HG03066 (cell line): ENCODE data around the gene CDH11.
A peak's percentile ranks its signal among the peaks of the same experiment; 100 is the strongest.

Source experiments
- ATAC-seq: cut with Tn5 transposase; IDR thresholded peaks from one replicate; pipeline ENCODE4 v1.9.1; 2021; ENCODE audit warnings: low read depth; ENCODE audit not compliant: unreplicated experiment

CDH11 gene

DNA sequence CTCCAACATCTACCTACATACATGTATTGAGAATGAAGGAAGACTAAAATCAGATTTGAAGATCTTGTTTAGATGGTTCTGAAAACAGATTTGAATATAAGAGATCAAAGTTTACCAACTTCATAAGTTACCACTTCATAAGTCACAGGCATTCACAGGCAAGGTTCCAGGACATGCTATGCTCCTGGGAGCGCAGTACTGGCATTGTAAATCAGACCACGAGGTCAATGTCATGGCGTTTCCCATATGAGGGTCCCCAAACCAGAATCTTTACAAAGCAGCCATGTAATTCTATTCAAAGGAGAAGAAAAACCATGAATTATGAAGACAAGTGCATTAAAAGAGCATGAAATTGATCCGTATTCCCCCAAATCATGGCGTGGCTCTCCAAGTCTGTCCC lies 3.0 kb downstream of the CDH11 start:
- no peak for ATAC-seq

DNA sequence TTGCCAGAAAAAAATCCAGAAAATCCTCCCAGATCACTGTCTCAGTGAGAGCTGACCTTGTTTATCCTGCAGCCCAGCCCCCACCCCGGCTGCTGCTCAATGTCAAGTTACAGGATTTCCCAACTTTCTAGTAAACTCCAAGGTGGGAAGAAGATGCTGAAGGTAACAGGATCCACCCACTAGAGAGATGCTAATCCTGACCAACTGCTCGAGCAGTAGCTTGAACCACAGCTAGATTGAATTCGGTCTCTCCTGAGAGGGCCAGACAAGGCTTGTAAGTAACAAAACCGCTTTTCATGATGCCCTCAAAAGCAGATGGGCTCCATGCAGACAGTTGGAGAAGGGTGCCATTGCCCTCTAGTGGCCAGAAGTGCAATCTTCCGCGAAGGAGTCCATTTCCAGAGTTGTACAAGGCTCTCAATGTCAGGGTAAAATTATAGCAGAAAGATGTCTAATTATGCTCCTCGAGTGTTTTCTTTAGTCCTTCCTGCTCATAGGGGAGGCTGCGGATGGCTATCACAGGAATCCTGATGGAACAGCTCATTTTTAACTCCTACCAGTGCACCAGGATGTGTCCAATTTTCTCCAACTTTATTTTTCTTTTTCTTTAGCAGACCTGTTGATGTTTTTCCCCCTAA lies 3.9 kb downstream of the CDH11 start:
- ATAC-seq, result peak; percentile 76

DNA sequence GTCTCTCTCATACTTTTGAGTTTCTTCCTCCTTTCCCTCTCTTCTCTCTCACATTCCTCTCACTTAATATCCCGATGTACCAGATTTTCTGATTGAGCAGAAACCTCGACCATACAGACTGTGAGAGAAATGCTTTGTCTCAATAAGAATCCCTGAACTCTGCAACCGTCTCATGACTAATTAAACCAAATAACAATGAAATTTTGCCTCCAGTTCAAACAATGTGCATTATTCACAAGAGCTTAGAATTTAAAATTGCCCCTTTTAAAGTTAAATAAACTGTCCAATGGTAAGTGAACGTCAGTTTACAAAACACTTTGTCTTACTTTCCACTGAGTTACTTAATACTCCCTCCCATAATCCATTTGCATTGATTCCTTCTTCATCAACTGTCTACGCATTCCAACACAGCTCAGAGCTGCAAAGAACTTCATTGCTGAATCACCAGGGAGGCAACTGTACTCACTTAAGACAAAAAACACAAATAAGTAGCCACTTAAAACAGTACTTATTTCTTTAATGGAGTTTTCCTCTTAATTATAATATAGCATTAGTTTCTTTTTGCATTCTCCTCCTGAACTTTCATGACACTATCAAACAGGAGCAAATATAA lies 4.9 kb downstream of the CDH11 start:
- ATAC-seq, result no peak

DNA sequence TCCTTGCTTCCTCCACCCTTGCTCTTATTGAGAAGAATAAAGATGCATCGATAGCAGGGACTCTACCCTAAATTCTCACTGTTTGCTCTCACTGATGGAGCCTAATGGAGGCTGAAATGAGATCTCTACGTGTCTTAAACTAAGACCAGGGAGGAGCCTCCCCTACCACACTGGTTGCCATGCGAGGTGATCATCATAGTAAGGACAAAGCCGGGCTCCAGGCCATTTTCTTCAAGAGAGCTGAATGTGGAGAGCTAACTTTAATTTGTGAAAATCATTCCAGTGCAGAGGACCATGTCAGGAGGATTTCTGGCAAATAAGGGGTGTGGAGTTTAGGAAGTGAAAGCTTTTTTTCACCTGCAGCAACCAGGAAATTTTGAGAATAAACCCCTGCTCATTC lies 5.6 kb downstream of the CDH11 start:
- no peak for ATAC-seq

DNA sequence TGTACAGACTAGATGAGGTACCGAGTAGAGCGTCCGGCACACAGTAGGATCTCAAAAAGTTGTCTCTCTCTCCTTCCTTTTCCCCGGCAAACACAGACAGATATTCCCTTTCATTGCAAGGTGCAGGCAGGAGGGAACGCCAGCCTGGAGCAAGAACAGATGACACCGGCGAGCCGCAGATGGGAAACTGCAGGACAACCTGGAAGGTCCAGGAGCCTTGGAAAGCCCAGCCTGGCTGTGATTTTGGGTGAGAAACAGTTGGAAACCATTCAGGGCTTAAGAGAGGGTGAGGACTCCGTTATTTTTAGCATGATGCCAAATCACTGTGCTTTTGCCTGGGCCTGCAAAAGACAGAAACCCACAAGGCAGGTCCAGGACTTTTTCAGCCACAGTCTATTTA lies 7.3 kb downstream of the CDH11 start:
- no peak for ATAC-seq

DNA sequence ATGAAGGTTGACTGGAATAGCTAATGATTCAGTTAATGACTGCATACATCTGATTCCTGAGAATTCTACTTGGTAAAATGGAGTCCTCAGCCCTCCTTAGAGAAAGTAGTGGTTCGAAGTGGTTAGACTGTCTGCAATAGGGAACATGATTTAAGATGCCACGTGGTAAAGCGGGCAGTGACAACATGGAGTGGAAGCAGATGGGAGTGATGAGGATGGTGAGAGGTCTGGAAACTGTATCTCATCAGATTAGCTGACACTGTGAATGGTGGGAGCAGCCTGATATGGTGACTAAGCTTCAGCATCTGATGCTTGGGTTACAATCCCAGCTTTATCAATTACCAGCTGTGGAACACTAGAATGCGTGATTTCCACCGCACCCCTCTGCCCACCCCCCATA lies 8.4 kb downstream of the CDH11 start:
- no peak for ATAC-seq

DNA sequence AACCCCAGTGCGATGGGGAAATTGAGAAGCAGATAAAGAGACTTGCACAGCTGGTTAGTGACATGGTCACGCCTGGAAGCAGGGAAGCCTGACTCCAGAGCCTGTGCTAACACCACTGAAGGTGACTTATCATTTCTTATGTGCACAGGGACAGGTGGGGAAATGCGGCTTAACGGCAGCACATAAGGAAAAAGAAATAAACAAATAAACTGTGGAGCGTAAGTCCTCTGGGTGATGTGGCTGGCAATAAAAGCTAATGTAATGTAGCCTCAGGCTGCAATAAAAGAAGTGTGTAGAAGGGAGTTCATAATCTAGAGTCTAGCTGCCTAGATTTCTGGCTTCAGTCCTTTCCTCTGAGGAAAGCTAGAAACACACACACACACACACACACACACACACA lies 10.6 kb downstream of the CDH11 start:
- ATAC-seq, result no peak

DNA sequence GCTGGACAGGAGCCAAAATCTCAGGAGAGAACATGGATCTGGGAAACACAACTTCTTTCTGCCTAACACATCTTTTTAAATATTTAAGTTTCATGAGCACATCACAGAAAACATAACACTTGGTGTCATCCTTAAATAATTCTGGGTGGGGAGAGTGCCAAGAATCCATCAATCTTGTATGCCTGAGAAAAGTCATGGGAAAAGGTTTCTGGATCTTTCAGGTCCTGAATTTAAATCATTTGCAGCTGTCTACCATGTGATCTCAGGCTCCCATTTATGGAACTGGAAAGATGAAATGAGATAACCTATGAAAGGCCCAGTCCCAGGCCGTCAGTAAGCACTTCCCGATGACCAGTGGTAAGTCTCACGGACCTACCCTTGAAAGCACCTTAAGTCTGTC lies 15.1 kb downstream of the CDH11 start:
- ATAC-seq, result no peak

DNA sequence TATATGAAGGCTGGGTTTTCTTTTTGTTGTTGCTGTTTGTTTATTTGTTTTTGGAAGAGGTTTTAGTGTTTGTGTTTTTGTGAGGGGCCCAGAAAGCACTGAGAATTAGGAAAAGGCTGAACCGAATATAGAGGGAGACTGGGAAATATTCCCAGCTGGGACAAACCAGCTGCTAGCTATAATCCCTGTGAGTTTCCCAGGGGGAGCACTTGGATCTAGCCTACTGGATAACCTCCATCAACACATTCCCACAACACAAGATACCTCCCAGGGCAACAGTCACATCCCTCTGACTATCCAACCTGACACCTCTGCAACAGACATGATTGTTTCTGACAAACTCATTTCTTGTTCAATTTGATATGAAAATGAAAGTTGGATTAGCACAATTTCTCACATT lies 16.7 kb downstream of the CDH11 start:
- no peak for ATAC-seq

DNA sequence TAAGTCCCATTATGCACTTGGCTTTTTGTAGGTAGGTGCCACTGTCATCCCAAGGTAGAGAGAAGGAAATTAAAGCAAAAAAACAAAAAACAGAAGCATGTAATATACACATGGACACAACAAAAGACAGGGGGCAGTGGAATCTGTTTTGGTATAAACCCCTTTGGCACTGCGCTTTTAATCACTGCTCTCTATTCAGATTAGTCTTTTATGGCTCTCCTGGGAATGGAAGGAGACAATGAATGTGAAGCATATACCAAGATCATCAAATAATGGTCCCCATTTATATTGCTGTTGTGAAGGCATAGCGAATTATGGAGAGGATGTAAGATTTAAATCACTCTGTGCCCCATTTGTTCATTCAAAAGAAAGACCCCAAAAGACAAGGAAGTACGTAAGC lies 17.4 kb downstream of the CDH11 start:
- ATAC-seq, result no peak

DNA sequence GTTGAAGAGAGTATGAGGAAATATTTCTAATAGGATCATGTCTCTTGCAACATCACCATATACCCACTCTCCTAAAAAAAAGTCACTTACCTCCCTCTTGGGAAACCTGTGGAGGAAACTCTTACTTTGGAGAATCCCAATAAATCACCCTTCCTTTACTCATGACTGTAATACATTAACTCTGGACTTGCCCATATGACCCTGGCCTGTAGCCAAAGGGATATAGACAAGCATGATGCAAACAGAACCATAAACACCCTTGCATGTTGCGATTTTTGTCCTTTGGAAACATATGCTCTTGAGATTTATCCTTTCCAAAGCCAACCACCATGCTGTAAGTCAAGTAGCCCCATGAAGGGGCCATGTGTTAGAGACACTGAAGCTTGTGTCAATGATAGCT lies 19.5 kb downstream of the CDH11 start:
- no peak for ATAC-seq

DNA sequence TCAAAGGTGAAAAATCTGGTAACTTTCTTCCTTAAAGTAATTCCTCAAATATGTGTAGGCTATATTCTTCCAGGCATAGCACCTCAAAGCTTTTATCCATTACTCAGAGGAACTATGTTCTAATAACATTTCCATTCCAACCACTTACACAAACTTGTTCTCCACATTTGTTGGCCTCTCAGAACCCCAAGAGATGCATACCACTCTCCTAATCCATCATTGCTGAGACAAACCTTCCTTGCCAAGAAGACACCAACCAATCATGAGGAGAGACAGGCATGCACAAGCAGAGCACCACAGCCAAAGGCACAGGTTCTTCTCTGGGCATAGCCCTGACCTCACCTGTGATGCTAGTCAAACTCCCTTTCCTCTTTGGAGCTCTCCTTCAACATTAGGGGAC lies 20.9 kb downstream of the CDH11 start:
- ATAC-seq, result no peak

DNA sequence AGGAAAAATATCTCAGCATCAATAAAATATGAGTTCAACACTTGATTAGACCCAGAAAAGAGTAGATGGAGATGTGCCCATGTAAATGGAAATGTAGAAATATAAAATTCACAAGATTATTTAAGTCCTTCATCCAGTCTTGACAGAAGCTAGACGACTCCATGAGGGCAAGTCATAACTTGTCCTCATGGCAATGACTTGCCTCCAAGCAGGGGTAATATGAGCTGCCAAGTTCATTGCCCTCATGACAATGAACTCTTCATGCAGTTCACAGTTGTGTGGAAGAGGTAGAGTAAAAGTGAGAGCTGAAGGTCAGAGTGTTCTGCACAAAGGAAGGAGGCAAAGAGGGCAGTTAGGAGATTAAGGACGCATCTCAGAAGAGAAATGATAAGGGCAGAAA lies 22.3 kb downstream of the CDH11 start:
- ATAC-seq, result no peak

DNA sequence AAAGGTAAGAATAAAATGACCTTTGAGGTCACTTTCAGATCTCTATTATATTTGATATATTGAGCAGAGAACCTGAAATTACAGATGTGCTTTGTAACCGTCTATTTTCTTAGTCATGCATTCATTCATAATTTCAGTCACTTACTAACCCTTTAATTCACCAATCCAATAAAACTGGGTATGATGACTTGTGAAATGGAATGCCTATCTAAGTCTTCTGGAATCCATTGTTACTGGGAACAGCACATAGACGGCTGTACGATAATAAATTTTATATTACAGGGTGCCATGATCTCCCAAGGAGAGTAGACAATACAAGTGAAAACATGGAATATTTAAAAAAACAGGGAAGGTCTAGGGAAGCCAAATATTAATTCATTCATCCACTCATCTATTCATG lies 22.9 kb downstream of the CDH11 start:
- no peak for ATAC-seq

DNA sequence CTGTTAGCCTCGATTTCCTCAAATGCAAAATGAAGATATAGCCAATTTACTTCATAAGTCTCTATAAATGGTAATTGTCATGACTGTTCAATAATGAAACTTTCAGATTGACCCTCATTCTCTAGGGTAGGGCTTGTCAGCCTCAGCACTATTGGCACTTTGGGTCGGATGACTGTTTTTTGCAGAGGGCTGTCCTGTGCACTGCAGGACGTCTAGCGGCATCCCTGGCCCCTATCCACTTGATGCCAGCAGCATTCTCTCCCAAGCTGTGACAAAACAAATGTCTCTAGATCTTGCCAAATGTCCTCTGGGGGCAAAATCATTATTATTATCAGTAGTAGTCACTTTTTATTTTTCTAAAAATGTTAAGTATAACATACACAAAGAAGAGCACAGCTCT lies 24.6 kb downstream of the CDH11 start:
- ATAC-seq, result no peak

DNA sequence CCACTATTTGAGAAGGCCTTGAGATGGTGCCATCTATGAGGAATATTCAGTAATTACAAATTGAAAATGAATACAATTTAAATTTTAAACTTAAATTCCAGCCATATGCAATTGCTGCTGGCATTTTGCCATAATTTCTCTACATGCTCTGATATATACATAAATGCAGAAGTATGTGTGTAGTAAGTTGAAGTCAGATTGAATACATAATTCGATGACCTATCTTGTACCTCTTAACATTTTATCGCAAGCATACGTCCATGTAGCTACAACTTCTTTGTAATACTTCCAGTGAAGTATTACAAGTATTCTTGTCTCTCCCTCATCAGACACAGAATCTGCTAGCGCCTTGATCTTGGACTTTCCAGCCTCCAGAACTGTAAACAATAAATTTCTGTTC lies 26.0 kb downstream of the CDH11 start:
- no peak for ATAC-seq

DNA sequence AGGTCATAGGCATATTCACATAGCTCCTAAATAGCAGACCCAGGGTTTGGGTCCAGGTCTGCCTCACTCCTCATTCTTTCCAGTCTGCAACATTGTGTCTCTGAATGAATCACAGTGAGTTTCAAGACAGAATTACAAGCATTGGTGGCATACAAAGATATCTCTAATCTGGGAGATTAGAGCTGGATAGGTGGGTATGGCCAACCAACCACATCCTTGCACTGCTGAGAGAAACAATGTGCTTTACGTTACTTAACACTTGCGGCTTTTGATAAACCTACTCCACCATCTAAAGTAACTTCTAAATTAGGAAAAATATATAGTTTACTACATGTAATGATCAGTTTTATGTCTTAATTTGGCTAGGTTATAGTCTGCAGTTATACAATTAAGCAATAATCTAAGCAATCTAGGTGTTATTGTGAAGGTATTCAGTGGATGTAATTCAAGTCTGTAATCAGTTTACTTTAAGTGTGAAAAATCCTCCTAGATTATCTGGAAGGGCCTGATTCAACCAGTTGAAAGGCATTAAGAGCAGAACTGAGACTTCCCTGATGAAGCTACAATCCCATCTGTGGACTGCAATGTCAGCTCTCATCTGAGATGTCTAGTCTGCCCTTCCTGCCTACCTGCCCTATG lies 26.7 kb downstream of the CDH11 start:
- ATAC-seq, result no peak

DNA sequence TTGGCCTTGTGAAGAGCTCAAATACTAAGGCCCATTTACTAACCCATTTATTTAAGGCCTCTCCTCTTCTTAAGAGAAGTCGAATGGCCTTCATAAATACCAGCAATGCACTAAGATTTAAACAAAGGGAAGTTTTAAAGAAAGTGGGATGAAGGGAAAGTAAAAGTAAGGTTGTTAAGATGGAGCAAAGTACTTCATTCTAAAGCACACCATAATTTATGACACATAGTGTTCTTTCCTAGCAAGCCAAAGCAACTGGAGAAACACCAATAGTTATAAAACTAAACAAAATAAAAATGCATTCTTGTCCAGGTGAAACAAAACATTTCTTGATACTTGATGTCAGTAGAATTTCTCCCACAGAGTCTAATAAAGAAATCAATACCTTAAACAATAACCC lies 27.9 kb downstream of the CDH11 start:
- no peak for ATAC-seq

DNA sequence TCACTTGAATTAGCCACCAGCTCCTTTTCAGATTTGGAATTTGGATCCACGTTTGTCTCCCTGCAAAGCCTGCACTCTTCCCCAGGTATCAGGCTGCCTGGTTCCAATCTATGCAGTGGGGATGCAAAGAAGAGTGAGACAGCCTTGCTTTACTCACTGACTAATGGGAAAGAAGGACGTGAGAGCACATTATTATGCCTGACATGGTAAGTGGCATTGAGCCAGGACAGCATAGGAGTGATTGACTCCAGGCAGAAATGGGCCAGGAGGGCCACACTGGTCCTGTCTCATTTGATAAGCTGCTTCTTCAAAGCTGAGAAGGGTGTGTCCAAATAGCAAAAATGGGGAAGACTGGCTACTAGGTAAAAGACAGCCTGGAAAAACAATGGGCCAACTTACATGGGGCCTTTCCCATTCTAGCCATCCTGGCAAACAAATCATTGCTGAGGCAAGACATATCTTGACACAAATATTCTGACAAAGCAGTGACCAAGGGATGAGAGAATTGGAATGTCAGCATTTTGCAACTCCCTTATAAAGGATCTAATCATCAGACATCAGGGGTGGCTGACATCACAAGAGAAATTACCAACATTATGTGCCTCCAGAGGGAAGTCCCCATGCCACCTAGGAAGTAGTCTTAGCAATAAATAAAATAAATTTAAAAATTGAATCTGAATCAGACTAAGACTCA lies 38.6 kb downstream of the CDH11 start:
- ATAC-seq, result no peak

DNA sequence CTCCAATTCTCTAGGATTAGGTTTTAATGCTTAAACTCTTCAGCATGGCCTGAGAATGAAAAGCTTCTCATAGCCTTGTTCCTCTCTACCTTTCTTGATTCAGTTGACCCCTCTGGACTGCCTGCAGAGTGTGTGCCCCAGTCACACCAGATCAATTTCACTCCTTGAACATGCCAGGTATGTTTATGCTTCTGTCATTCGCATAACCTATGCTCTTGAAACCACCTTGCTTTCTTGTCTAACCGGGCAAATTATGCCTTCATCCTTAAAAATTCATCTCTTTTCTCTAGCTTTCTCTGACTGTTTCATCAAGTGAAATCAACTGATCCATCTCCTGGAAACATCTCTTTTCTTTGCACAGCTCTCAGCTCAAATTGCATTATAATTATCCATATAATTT lies 42.3 kb downstream of the CDH11 start:
- ATAC-seq, result no peak

DNA sequence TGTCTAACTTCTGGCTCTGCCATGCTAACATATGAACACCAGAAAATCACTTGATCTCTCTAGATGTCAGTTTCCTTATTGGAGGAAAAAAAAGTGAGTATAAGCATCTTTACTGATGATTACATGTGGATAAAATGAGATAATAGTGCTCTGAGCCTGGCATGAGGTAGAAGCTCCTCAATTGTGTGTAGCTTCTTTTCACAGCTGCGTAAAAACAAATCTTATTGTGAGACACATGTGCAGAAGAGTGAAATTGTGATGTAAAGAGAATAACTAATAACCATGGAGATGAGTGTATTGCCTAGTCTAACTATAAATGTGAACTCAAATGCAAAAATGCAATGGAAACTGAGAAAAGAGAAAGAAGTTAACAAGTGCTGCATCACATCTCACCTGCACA lies 44.7 kb downstream of the CDH11 start:
- ATAC-seq, result no peak

DNA sequence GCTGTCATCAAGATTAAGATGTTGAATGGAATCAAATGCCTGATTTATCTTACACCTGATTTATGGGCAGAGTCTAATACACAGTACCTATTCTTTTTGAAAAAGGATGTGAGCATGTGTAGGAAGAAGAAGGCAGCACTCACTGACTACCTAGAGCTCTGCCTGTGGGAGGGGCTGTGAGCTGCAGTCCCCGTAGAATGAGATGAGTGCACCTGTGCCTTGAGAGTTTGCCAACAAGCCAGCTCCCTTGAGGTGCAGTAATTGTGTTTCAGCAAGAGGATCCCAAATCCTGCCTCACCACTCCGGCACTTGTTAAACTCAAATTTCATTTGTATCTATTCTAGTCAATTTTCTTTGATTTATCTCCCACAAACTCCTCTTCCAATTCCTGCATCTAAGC lies 46.0 kb downstream of the CDH11 start:
- no peak for ATAC-seq
